GM21528 (cell line): ENCODE measurements around the gene ENPP3.

Experiments used
- ATAC-seq: cut with Tn5 transposase; IDR thresholded peaks from one replicate; pipeline ENCODE4 v1.9.1; 2021; ENCODE audit warnings: mild to moderate bottlenecking, moderate library complexity; ENCODE audit not compliant: unreplicated experiment, low FRiP score

Gene ENPP3

GRCh38 chr6:131636880-131637792 lies at the start of gene ENPP3:
TSS of gene ENPP3 (plus strand) at chr6:131637302. CDS start at chr6:131637385, 83 bp downstream.
- ATAC-seq: no peak

- ATAC-seq: no peak
Observed at GRCh38 chr6:131587909-131588308, 49.2 kb upstream of the ENPP3 start.

GRCh38 chr6:131588643-131589042 lies 48.5 kb upstream of the ENPP3 start:
- no peak for ATAC-seq

GRCh38 chr6:131592935-131593334 lies 44.2 kb upstream of the ENPP3 start:
- no peak for ATAC-seq

GRCh38 chr6:131594074-131594473 lies 43.0 kb upstream of the ENPP3 start:
- ATAC-seq: no peak

- no peak for ATAC-seq
Observed at GRCh38 chr6:131597446-131597845, 39.7 kb upstream of the ENPP3 start.

- ATAC-seq: no peak
Observed at GRCh38 chr6:131600716-131601115, 36.4 kb upstream of the ENPP3 start.

- no peak for ATAC-seq
Observed at GRCh38 chr6:131602781-131603312, 34.3 kb upstream of the ENPP3 start.

GRCh38 chr6:131613296-131613925 lies 23.7 kb upstream of the ENPP3 start:
- ATAC-seq: no peak

GRCh38 chr6:131615275-131615674 lies 21.8 kb upstream of the ENPP3 start:
- no peak for ATAC-seq

GRCh38 chr6:131627724-131628682 lies 9.1 kb upstream of the ENPP3 start, which contains the start of gene MED23:
TSS of gene MED23 (minus strand) at chr6:131628242. CDS start at chr6:131628049, 193 bp downstream.
- peak; percentile 98 for ATAC-seq

- ATAC-seq: no peak
Observed at GRCh38 chr6:131628726-131629125, 8.4 kb upstream of the ENPP3 start.

- ATAC-seq: no peak
Observed at GRCh38 chr6:131629651-131630050, 7.5 kb upstream of the ENPP3 start.

- ATAC-seq: no peak
Observed at GRCh38 chr6:131631625-131632289, 5.3 kb upstream of the ENPP3 start.

- peak; percentile 79 for ATAC-seq
Observed at GRCh38 chr6:131635384-131636340, 1.4 kb upstream of the ENPP3 start.

GRCh38 chr6:131638013-131638412 lies 911 bp downstream of the ENPP3 start:
- no peak for ATAC-seq

- ATAC-seq: no peak
Observed at GRCh38 chr6:131640100-131640499, 3.0 kb downstream of the ENPP3 start.

GRCh38 chr6:131640576-131640975 lies 3.5 kb downstream of the ENPP3 start:
- no peak for ATAC-seq

- ATAC-seq: no peak
Observed at GRCh38 chr6:131641554-131641953, 4.5 kb downstream of the ENPP3 start.
